H1 (cell line): ENCODE measurements around the gene B4GALNT1. TPM values are rescaled to one million over a fixed set of nuclear protein-coding genes. Genes with fewer than 3 reads are reported as not detected.

Experiments
- CTCF ChIA-PET: fragments of 300-600 bp; sonication (Branson Sonifier 250); formaldehyde crosslinking; loops from one replicate; lab custom pipeline; 2021; ENCODE audit not compliant: partially characterized antibody; lab: Charles Lee
- POLR2A ChIA-PET: fragments of 300-600 bp; sonication (Branson Sonifier 250); formaldehyde crosslinking; loops from one replicate; lab custom pipeline; 2021; ENCODE audit warnings: inconsistent platforms; ENCODE audit not compliant: partially characterized antibody; lab: Charles Lee
- DNase-seq, 2 experiments: peaks; one replicate each; pipeline versions ENCODE4 v3.0.0 to v3.0.0-alpha.2; 2010 to 2022; ENCODE audit warnings: low spot score in 2 of 2, low read depth in 1 of 2, mixed read lengths in 1 of 2
- FAIRE-seq: peaks from 2 replicates; lab custom pipeline; 2011; peaks lifted over from hg19 to GRCh38; lab: Jason Lieb, UNC
- H2AFZ ChIP-seq: 2 replicates; pipeline ENCODE4 v1.8.1; 2012; ENCODE audit warnings: low read length, inconsistent platforms
- H2AK5ac ChIP-seq: 2 replicates; pipeline ENCODE4 v1.6.1; 2013; ENCODE audit warnings: low read depth, low read length
- H2BK120ac ChIP-seq: replicated peaks from 2 replicates; pipeline ENCODE3; 2013; ENCODE audit warnings: low read depth, low read length, inconsistent platforms
- H2BK12ac ChIP-seq: 2 replicates; pipeline ENCODE4 v1.6.1; 2013; ENCODE audit warnings: low read depth, low read length
- H2BK15ac ChIP-seq: 2 replicates; pipeline ENCODE4 v1.6.1; 2013; ENCODE audit warnings: low read length
- H2BK20ac ChIP-seq: 2 replicates; pipeline ENCODE4 v1.6.1; 2013; ENCODE audit warnings: low read length
- H2BK5ac ChIP-seq: 2 replicates; pipeline ENCODE4 v1.6.1; 2013; ENCODE audit warnings: low read depth, low read length
- H3K14ac ChIP-seq: 2 replicates; pipeline ENCODE4 v1.6.1; 2013; ENCODE audit warnings: inconsistent platforms; ENCODE audit not compliant: insufficient read length
- H3K18ac ChIP-seq: 2 replicates; pipeline ENCODE4 v1.6.1; 2013; ENCODE audit warnings: low read length; ENCODE audit errors: extremely low read depth
- H3K23ac ChIP-seq: 2 replicates; pipeline ENCODE4 v1.6.1; 2013; ENCODE audit warnings: inconsistent platforms; ENCODE audit not compliant: insufficient read length
- H3K23me2 ChIP-seq: 2 replicates; pipeline ENCODE4 v1.6.1; 2013; ENCODE audit warnings: low read depth, low read length
- H3K27ac ChIP-seq: 2 replicates; pipeline ENCODE4 v1.6.1; 2011; ENCODE audit warnings: low read depth, low read length, inconsistent platforms
- H3K27me3 ChIP-seq, 4 experiments: replicated peaks in 1 of 4; 1 replicate in 1 of 4; 2 replicates in 3 of 4; pipeline versions ENCODE4 v1.6.1 to v1.8.1; 2011 to 2013; ENCODE audit warnings: low read length in 3 of 4, mild to moderate bottlenecking in 3 of 4, inconsistent platforms in 2 of 4, mixed read lengths in 2 of 4, moderate library complexity in 1 of 4; ENCODE audit not compliant: control insufficient read depth in 3 of 4, insufficient read depth in 3 of 4; ENCODE audit errors: extremely low read depth in 1 of 4
- H3K36me3 ChIP-seq, 4 experiments: 2 replicates each; pipeline versions ENCODE4 v1.6.1 to v1.8.1; 2011 to 2013; ENCODE audit warnings: mild to moderate bottlenecking in 4 of 4, low read length in 3 of 4, moderate library complexity in 2 of 4, control low read depth in 1 of 4, inconsistent platforms in 1 of 4; ENCODE audit not compliant: insufficient read depth in 4 of 4, control insufficient read depth in 2 of 4
- H3K4ac ChIP-seq: replicated peaks from 2 replicates; pipeline ENCODE3; 2013; ENCODE audit warnings: low read length, low read depth, mixed read lengths, inconsistent platforms; ENCODE audit not compliant: insufficient read length
- H3K4me1 ChIP-seq, 4 experiments: replicated peaks in 1 of 4; 1 replicate in 1 of 4; 2 replicates in 3 of 4; pipeline versions ENCODE4 v1.6.1 to v1.8.1; 2011 to 2013; ENCODE audit warnings: low read length in 3 of 4, inconsistent platforms in 2 of 4, mixed read lengths in 1 of 4; ENCODE audit not compliant: insufficient read depth in 4 of 4, control insufficient read depth in 3 of 4
- H3K4me2 ChIP-seq, 2 experiments: 2 replicates each; pipeline versions ENCODE4 v1.6.1 to v1.8.1; 2011 to 2013; ENCODE audit warnings: low read depth in 2 of 2, low read length in 2 of 2, control low read depth in 1 of 2, inconsistent platforms in 1 of 2, mild to moderate bottlenecking in 1 of 2; ENCODE audit not compliant: insufficient read depth in 1 of 2
- H3K4me3 ChIP-seq, 4 experiments: fragments of 200-600, 300-600 bp in 1 of 4; sonication (generic), shearing (Covaris generic), sonication (Bioruptor Twin) in 1 of 4; 2 replicates each; pipeline versions ENCODE4 v1.5.1 to v1.8.1; 2011 to 2016; ENCODE audit warnings: low read length in 4 of 4, low read depth in 3 of 4, control low read depth in 2 of 4, inconsistent platforms in 2 of 4, mild to moderate bottlenecking in 2 of 4, mixed read lengths in 1 of 4, moderate library complexity in 1 of 4; ENCODE audit not compliant: insufficient read depth in 2 of 4; ENCODE audit errors: extremely low read depth in 1 of 4
- H3K56ac ChIP-seq: replicated peaks from 2 replicates; pipeline ENCODE3; 2013; ENCODE audit warnings: low read depth, mild to moderate bottlenecking, mixed read lengths, low read length, inconsistent platforms; ENCODE audit not compliant: insufficient read length
- H3K79me1 ChIP-seq: 2 replicates; pipeline ENCODE4 v1.6.1; 2013; ENCODE audit warnings: low read depth, low read length, control low read depth
- H3K79me2 ChIP-seq, 2 experiments: 2 replicates each; pipeline versions ENCODE4 v1.6.1 to v1.8.1; 2012 to 2013; ENCODE audit warnings: low read length in 2 of 2, mild to moderate bottlenecking in 2 of 2, inconsistent platforms in 1 of 2; ENCODE audit not compliant: insufficient read depth in 2 of 2, control insufficient read depth in 1 of 2
- H3K9ac ChIP-seq, 4 experiments: replicated peaks in 1 of 4; 1 replicate in 1 of 4; 2 replicates in 3 of 4; pipeline versions ENCODE4 v1.6.1 to v1.8.1; 2011 to 2013; ENCODE audit warnings: low read depth in 3 of 4, low read length in 3 of 4, control low read depth in 2 of 4, mild to moderate bottlenecking in 2 of 4, moderate library complexity in 2 of 4, inconsistent platforms in 1 of 4; ENCODE audit errors: extremely low read depth in 1 of 4
- H3K9me3 ChIP-seq, 2 experiments: 2 replicates each; pipeline versions ENCODE4 v1.6.1 to v1.8.1; 2012 to 2013; ENCODE audit warnings: mild to moderate bottlenecking in 2 of 2, moderate library complexity in 2 of 2, control low read depth in 1 of 2, inconsistent platforms in 1 of 2, low read depth in 1 of 2, low read length in 1 of 2, mixed read lengths in 1 of 2; ENCODE audit not compliant: insufficient read depth in 2 of 2
- H4K20me1 ChIP-seq, 2 experiments: replicated peaks in 1 of 2; 2 replicates each; pipeline versions ENCODE3 to v1.8.1; 2011 to 2013; ENCODE audit warnings: inconsistent platforms in 2 of 2, low read length in 2 of 2, mild to moderate bottlenecking in 1 of 2; ENCODE audit not compliant: insufficient read depth in 2 of 2, control insufficient read depth in 1 of 2
- H4K5ac ChIP-seq: 2 replicates; pipeline ENCODE4 v1.6.1; 2013; ENCODE audit warnings: low read length, low read depth, mixed read lengths, inconsistent platforms; ENCODE audit not compliant: insufficient read length
- H4K8ac ChIP-seq: 2 replicates; pipeline ENCODE4 v1.8.0; 2013; ENCODE audit warnings: mild to moderate bottlenecking, moderate library complexity, low read length, inconsistent platforms; ENCODE audit not compliant: insufficient read depth; ENCODE audit errors: extremely low read depth
- H4K91ac ChIP-seq: replicated peaks from 2 replicates; pipeline ENCODE3; 2013; ENCODE audit warnings: low read length, mixed read lengths, inconsistent platforms; ENCODE audit not compliant: insufficient read length
- TAF1 ChIP-seq: IDR thresholded peaks from 2 replicates; pipeline ENCODE4 v1.6.1; 2011; ENCODE audit warnings: mild to moderate bottlenecking, low read depth, low read length
- WGBS, 2 experiments: shearing (Covaris generic) in 1 of 2; methylation state at CpG; one replicate each; pipeline versions ENCODE4 v1.1.6 to v1.1.7; 2013 to 2015; ENCODE audit warnings: low lambda C conversion rate in 2 of 2, mixed read lengths in 2 of 2, inconsistent platforms in 1 of 2, low coverage in 1 of 2, missing lambda C conversion rate in 1 of 2; ENCODE audit not compliant: insufficient replicate concordance in 2 of 2, insufficient coverage in 1 of 2, insufficient read length in 1 of 2; ENCODE audit errors: extremely low coverage in 1 of 2, missing lambda C conversion rate in 1 of 2; 5-methylcytosine and 5-hydroxymethylcytosine counted together
- polyA plus RNA-seq, 7 experiments: library from polyadenylated mRNA; depleted of rRNA in 3 of 7; stranded (reverse) in 5 of 7; unstranded in 2 of 7; fragments of >200 nt in 5 of 7; fragments of 200-250 nt in 2 of 7; gene quantifications; 1 replicate in 5 of 7; 2 replicates in 1 of 7; 4 replicates in 1 of 7; pipeline versions ENCODE4 v1.2.1 to v1.2.3, GENCODE V29; 2011 to 2013; ENCODE audit warnings: missing spikeins in 2 of 7, mixed read lengths in 2 of 7
- total RNA-seq: library from RNA; stranded (reverse); fragmentation: NEBNext Ultra II Directional; extraction: Animal tissue kit (Norgen Biotek cat#: 25700); gene quantifications from 2 replicates; pipeline ENCODE4 v1.2.1, GENCODE V29; 2021

The B4GALNT1 gene
- total and polyA plus RNA-seq, 2 of the 8 experiments (the other 6 are each of a cell fraction or from before 2014, with no cell fraction given), result 1.5 to 2.3 TPM

GRCh38 chr12:57582440-57582839 is 50.6 kb downstream of the B4GALNT1 start:
- POLR2A ChIA-PET, result no interaction called here
- no peak overlapping the region for H3K14ac ChIP-seq
- 100% methylated on average over 1 of the region's 1 CpG; no CpG with 5 or more reads in 1 of the 2 experiments for WGBS, 2 experiments
- no peak for TF ChIP-seq TAF1

More at GRCh38 chr12:57582440-57582839, 50.6 kb downstream of the B4GALNT1 start:
- Histone ChIP-seq H3K4me3 (no peak overlapping the region), H3K79me2 (no peaks in the 10 kb centered on the region), H3K56ac (peak overlapping the region; percentile 17), H2BK120ac (no peak overlapping the region), H3K4me2 (no peak overlapping the region), H3K79me1 (no peaks in the 10 kb centered on the region), H4K20me1 (peaks cover 4 to 5% of the 10 kb centered on the region in 2 experiments), H2AK5ac (no peak overlapping the region), H3K4me1 (no peaks in the 10 kb centered on the region), H2BK12ac (no peak overlapping the region), H3K18ac (no peak overlapping the region), H2AFZ (no peak overlapping the region), H2BK20ac (no peak overlapping the region), H3K36me3 (peaks cover 10 to 45% (median 22%) of the 10 kb centered on the region in 4 experiments), H3K23ac (no peak overlapping the region), H2BK15ac (no peak overlapping the region), H3K4ac (no peak overlapping the region), H4K5ac (no peak overlapping the region), H3K23me2 (no peaks in the 10 kb centered on the region), H3K9me3 (no peaks in the 10 kb centered on the region), H3K27ac (no peak overlapping the region), H4K8ac (no peak overlapping the region), H4K91ac (no peak overlapping the region), H2BK5ac (no peak overlapping the region), H3K27me3 (no peaks in the 10 kb centered on the region), H3K9ac (no peak overlapping the region)
- FAIRE-seq, result no peak
- DNase-seq, result no peak
- CTCF ChIA-PET, result interaction anchor here (0.6 to 7.8 kb wide), 29 partner anchors 7 to 240 kb away, joined by 3 to 201 read pairs (median 9); partner anchors contain the start of genes ARHGEF25, B4GALNT1 and OS9
